SU-DHL-6 (cell line): Measurements from ENCODE around the gene CATSPER3.

Experiments used
- CTCF ChIP-seq: fragments of 200-600 bp; sonication (generic); IDR thresholded peaks from one replicate; pipeline ENCODE4 v1.5.1; 2017; ENCODE audit warnings: antibody characterized with exemption, mild to moderate bottlenecking, low read length, moderate library complexity; ENCODE audit not compliant: insufficient read depth, poor library complexity, severe bottlenecking
- EZH2phosphoT487 ChIP-seq: fragments of 200-600 bp; sonication (generic), shearing (Covaris generic); conservative IDR thresholded peaks from 2 replicates; pipeline ENCODE4 v1.6.1; 2018; ENCODE audit warnings: mild to moderate bottlenecking, antibody characterized with exemption, low read length, moderate library complexity, mixed read lengths

- TF ChIP-seq CTCF: no peak
- TF ChIP-seq EZH2phosphoT487: no peak
Measured at GRCh38 chr5:135048286-135048685, 80.6 kb downstream of the CATSPER3 start.
